Measurements from ENCODE around the gene TBC1D8. TPM values are rescaled to one million over a fixed set of nuclear protein-coding genes. Genes with fewer than 3 reads are reported as not detected.

Gene TBC1D8
- total RNA-seq, 4 donors from 2014 or later = 77.6 to 511 (median 239) TPM

GRCh38 chr2:101026253-101026701 lies 124.9 kb downstream of the TBC1D8 start:
- no peaks in the 10 kb centered on the region for H3K4me1 ChIP-seq
- peaks cover 0 to 47% (median 0%) of the 10 kb centered on the region in 3 donors for H3K36me3 ChIP-seq
- H3K27ac ChIP-seq = no peak overlapping the region
- H3K27me3 ChIP-seq = no peaks in the 10 kb centered on the region
- TF ChIP-seq POLR2A (IDR thresholded peaks at IDR 0.05) = no peak
- TF ChIP-seq CTCF (IDR thresholded peaks at IDR 0.05) = no peak
- DNase-seq = no peak
- no peaks in the 10 kb centered on the region for H3K9me3 ChIP-seq
- H3K4me3 ChIP-seq = no peak overlapping the region

DNA sequence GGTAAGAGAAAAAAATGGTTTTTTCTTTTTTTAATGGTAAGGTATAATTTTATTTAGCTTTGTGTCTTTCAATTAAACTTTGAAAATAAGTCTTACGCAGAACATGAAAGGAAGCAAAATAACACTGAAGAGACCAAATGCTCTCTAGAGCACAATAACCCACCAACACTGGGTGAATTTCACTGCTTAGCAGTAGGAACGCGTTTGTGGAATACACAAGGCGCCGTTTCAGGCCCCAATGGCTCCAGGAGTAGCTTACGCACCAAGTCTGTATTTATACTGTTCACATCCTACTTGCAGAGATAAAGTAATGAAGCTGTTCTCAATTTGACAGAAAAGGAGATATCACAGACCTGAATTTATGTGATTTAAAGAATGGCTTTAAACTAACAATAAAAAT lies 125.6 kb downstream of the TBC1D8 start:
- H3K27me3 ChIP-seq = no peaks in the 10 kb centered on the region
- no peak overlapping the region for H3K27ac ChIP-seq
- TF ChIP-seq POLR2A (IDR thresholded peaks at IDR 0.05) (no peak), CTCF (IDR thresholded peaks at IDR 0.05) (no peak)
- no peaks in the 10 kb centered on the region for H3K4me1 ChIP-seq
- H3K9me3 ChIP-seq = no peaks in the 10 kb centered on the region
- no peak overlapping the region for H3K4me3 ChIP-seq
- DNase-seq = no peak
- H3K36me3 ChIP-seq = peaks cover 0 to 47% (median 0%) of the 10 kb centered on the region in 3 donors

DNA sequence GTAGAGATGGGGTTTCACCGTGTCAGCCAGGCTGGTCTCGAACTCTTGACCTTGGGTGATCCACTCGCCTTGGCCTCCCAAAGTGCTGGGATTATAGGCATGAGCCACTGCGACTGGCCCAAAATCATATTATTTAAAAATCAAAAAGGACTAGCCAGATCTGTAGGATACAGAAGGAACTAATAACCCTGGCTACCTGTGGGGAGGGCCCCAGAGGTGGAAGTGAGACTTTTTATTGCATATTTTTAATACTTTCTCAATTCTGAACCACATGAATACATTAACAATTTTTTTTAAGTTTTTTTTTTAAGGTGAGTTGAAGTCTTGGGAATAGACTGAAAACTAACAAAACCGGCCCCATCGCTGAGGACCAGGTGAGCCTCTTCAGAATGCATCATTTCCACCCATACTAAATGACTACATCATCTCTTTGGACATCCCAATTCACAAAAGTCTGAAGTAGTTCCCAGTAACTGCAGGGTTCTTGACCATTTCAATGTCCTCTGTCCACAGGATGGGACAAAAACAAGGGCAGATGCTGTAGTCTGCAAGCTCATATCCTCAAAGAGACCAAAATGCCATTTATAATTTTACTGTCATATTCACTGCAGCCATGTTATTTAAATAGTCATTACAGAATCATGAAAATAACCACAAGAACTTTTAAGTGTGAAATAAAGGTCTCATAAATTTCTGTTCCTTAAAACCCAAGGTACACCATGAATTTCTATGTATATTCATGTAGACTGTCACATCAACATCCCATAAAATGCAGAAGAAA lies 127.7 kb downstream of the TBC1D8 start:
- H3K36me3 ChIP-seq = peaks cover 0 to 53% (median 0%) of the 10 kb centered on the region in 3 donors

GRCh38 chr2:101022221-101022620 lies 129.0 kb downstream of the TBC1D8 start:
- H3K36me3 ChIP-seq = peaks cover 0 to 48% (median 0%) of the 10 kb centered on the region in 3 donors
- TF ChIP-seq CTCF (IDR thresholded peaks at IDR 0.05) = no peak
- TF ChIP-seq POLR2A (IDR thresholded peaks at IDR 0.05) = no peak
- no peaks in the 10 kb centered on the region for H3K4me1 ChIP-seq
- H3K27ac ChIP-seq = no peak overlapping the region
- no peak overlapping the region for H3K4me3 ChIP-seq
- H3K27me3 ChIP-seq = no peaks in the 10 kb centered on the region
- no peaks in the 10 kb centered on the region for H3K9me3 ChIP-seq
- no peak for DNase-seq

More for the DNA sequence above, 127.7 kb downstream of the TBC1D8 start:
- H3K27me3 ChIP-seq = no peaks in the 10 kb centered on the region
- TF ChIP-seq POLR2A (IDR thresholded peaks at IDR 0.05) = no peak
- no peak for TF ChIP-seq CTCF (IDR thresholded peaks at IDR 0.05)
- H3K27ac ChIP-seq = no peak overlapping the region
- DNase-seq = no peak
- no peaks in the 10 kb centered on the region for H3K9me3 ChIP-seq
- no peak overlapping the region for H3K4me3 ChIP-seq
- no peaks in the 10 kb centered on the region for H3K4me1 ChIP-seq

DNA sequence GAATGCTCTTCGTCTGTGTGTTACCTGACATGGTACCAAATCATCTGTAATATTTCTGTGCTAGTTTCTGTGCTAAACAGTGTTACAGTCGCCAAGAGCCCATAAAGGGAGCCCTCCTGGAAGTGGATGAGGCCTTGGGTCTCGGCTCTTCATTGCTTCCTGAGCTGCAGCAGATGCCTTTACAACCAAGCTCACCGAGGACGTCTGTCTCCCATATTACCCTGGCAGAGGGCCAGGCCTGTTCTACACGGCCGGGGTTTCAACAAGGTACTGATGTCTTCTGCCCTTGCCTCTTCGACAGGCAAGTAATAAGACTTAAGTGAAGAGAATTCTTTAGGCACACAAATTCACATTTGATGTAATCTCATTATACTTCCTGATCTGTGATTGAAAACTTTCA lies 132.2 kb downstream of the TBC1D8 start:
- Histone ChIP-seq H3K27ac (no peak overlapping the region), H3K9me3 (no peaks in the 10 kb centered on the region), H3K36me3 (peaks cover 0 to 44% (median 0%) of the 10 kb centered on the region in 3 donors), H3K27me3 (no peaks in the 10 kb centered on the region), H3K4me1 (no peaks in the 10 kb centered on the region), H3K4me3 (no peak overlapping the region)
- TF ChIP-seq POLR2A (IDR thresholded peaks at IDR 0.05) (no peak), CTCF (IDR thresholded peaks at IDR 0.05) (no peak)
- DNase-seq = no peak
